GM19025 (cell line): ENCODE measurements around the gene MTR.

Experiments
- ATAC-seq: cut with Tn5 transposase; IDR thresholded peaks from one replicate; pipeline ENCODE4 v1.9.1; 2021; ENCODE audit warnings: mild to moderate bottlenecking, low read depth, moderate library complexity; ENCODE audit not compliant: unreplicated experiment

MTR gene

DNA sequence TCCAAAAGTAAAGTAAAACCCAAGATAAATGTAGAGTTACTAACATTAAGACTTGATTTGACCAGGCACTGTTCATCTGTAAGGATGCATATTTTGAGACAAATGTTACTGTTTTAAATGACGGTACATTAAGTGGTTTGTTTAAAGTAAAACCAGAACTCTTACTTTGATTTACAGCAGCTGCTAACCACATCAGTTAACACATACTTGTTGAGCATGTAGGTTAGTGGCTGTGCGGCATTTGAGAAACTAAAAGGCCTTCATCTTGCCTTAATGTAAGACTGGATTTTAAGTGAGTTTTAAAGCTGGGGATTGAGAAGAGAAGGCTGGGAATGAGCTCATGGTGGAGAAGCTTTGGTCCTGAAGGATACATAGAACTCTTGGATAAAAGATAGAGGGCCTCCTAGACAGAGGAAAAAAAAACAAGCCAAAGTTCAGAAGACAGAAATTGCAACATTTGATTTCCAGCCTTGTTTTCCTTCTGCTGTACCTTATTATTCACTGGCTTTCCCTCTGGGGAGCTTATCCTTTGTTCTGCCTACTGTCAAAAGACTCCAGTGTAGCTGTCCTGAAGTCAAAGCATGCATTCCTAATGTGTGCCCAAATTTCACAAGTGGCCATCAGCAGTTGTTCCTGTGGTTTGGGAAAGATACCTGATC lies 66.6 kb downstream of the MTR start:
- no peak for ATAC-seq

DNA sequence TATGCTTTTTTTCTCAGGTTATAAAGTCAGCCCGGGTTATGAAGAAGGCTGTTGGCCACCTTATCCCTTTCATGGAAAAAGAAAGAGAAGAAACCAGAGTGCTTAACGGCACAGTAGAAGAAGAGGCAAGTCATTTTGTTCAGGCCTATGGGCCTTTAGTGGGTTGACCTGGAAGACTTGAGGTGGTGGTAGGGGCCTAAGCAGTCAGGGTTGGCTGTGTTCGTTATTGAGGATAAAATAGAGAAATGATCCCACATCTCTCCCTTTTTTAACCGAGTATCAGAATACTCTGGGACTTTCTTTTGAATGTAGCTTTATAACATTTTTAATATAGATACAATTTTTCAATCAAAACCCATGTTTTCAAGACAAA lies 67.1 kb downstream of the MTR start:
- ATAC-seq, result no peak

DNA sequence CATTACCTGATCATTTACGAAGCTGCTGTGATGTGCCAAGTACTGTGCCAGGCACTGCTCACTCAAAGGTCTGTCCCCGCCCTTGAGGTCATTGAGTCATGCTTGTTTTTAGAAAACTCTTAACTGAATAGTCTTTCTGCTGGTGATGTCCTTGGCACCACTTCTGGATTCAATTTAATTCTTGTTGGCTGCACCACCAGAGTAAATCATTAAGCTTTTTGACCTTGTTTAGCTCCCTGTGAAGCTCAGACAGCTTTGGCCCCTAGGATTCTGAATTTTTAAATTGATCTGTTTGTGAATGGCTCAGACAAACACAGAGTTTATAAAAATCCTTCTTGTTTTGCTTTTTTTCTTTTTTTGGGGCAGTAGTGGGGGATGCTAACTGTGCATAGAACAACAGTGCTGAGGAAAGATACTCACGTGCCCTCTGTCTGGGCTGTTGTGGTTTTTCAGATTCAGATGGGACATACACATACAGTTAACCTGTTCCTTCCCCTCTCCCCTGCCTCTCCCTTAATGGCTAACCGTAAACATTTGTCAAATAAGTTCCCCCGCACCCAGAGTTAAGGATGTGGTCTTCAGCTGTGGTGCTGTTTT lies 67.6 kb downstream of the MTR start:
- no peak for ATAC-seq

GRCh38 chr1:236864211-236864610 lies 69.1 kb downstream of the MTR start:
- ATAC-seq, result no peak

- ATAC-seq, result no peak
Observed at GRCh38 chr1:236864996-236865817, 70.1 kb downstream of the MTR start.

DNA sequence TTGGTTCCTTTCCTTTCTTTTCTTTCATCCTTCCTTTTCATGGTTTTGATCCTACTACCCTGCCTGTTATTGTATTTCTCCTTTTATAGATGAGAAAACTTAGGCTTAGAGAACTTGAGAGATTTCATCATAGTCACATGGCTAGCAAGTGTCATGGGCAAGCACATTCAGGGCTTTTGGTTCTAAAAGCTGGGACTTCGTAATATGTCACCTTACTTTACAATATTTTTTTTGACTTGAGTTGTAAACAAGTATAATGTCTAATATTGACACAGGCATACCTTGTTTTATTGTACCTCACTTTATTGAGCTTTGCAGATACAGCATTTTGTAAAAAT lies 70.7 kb downstream of the MTR start:
- ATAC-seq, result no peak

- ATAC-seq, result peak; percentile 60
Observed at GRCh38 chr1:236868625-236869467, 73.8 kb downstream of the MTR start.

- ATAC-seq, result no peak
Observed at GRCh38 chr1:236869911-236870310, 74.8 kb downstream of the MTR start.

GRCh38 chr1:236870721-236871120 lies 75.6 kb downstream of the MTR start:
- peak; percentile 58 for ATAC-seq

DNA sequence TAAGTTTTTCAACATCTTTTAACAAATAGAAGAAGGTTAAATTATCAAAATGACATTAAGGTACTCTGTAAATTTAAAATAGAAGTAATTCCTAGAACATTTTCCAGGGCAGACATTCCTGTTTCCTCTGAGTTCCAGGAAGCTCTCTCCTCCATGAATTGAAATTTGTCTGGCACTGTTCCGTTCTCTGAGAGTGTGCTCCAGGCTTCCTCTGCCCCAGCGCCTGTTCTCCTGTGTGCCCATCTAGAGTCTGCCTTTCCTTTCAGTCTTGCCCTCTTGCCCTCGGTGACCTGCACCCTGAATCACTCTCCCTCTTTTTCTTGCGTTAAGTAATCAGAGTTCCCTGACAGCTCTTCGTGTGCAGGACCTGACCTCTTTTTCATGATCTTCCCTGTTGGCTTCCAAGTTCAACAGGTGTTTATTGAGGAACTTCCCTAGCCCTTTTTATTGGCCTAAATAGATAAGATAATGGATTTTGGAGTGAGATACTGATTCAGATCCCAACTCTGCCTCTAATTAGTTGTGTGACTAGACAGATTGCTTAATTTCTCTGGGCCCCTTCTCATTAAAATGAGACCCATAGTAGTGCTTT lies 77.1 kb downstream of the MTR start:
- ATAC-seq, result no peak

- no peak for ATAC-seq
Observed at GRCh38 chr1:236875975-236876374, 80.9 kb downstream of the MTR start.

DNA sequence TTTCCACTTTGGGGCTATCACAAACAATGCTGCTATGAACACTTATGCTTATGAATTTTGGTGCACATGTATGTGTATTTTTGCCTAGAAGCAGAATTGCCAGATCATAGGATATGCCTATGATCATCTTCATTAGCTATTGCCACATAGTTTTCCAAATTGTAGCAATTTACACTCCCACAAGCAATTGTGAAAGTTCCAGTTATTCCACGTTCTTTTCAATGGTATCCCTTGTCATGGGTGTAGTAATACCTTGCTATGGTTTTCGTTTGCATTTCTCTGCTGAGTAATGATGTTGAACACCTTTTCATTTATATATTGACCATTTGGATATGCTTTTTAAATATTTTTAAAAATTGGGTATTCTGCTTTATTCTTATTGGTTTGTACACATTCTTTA lies 82.6 kb downstream of the MTR start:
- ATAC-seq, result no peak

GRCh38 chr1:236880209-236880608 lies 85.1 kb downstream of the MTR start:
- no peak for ATAC-seq

DNA sequence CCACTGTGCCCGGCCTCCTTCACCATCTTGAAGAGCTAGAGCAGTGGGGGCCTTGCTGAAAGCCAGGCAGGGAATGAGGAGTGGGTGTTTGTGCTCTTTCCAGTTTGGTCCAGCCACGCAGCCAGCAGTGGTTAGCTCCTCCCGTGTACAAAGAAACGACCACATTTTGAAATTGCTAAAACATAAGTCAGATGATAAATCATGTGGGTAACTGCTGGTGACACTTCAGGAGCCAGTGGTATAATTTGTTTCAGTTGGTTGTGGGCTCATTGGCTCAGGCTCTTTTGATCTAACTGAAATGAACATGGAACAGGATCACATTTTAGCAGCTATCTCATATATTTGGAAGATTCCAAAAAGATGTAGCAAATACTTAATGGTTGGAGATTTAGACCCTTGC lies 87.6 kb downstream of the MTR start:
- ATAC-seq, result no peak

GRCh38 chr1:236886199-236886598 lies 91.1 kb downstream of the MTR start:
- ATAC-seq, result no peak

GRCh38 chr1:236887081-236887480 lies 92.0 kb downstream of the MTR start:
- ATAC-seq, result no peak

DNA sequence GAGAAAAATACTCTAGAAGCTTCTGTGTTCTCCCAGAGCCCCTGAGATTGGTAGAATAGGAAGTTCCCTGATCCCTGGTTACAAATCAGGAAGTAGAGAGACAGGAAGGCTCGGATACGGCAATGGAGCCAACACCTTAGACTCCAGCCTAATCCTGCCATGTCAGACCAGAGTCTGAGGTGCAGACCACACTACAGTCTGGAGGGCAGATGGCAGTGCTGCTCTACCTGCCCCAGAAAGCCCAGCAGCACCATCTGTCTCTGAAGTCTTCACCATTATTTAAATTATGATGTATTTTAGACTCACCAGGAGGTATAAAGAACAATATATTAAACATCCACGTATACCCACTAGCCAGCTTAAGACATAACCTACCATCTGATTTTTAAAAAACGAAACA lies 93.0 kb downstream of the MTR start:
- no peak for ATAC-seq

DNA sequence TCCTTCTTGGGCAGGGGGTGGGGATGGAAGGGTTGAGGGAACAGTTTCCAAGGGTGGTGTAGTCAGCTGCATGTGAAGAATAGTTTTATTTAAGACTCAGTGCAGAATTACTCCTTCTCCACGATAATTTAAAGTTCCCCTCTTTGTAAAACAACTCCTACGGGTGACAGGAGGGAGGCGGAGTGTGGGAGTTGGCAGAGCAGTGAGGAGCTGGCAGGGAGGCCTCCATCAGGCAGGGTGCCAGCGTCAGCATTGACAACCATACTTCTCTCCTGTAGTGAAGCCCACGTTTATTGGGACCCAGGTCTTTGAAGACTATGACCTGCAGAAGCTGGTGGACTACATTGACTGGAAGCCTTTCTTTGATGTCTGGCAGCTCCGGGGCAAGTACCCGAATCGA lies 93.8 kb downstream of the MTR start:
- ATAC-seq, result no peak

DNA sequence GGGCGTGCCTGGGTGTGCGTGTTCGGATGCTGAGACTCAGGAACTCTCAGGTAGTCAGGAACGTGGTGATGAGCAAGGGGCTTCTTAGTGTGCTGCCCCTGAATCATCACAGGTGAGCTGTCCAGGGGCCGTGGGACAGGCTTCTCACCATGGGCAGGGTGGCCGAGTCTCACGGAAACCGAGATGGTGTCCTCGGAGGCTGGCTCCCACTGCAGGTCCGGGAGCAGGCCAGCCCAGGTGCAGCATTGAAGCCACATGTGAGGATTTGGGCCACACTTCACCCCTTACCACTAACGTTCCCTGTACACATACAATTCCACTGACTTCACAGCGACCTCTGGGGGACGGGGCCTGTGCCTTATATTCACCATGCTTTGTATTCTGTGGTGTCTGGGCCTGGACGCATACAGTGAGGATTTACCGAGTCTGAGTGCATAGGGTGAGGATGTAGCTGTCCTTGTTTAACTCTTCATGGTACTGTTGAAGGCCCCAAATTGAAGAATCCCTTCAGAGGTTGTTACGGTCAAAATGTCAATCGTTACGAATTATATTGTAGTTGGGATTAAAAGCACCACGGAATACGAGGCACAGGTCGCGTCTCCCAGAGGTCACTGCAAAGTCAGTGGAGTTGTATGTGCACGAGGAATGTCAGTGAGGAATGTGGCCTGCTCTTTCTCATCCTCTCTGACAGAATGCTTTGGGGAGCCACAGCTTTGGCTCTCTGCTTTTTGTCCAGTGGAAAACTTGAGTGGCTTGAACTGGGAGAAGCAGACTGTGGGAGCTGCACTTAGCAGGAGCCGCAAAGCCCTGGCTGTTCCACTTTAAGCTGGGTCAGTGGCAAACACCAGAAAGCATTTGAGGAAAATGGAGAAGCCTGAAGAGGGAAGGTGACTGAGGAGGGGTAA lies 95.3 kb downstream of the MTR start:
- ATAC-seq, result no peak
